HG03442 (cell line): Measurements from ENCODE around the gene PIK3R2.

Source experiments
- ATAC-seq: cut with Tn5 transposase; IDR thresholded peaks from one replicate; pipeline ENCODE4 v1.9.1; 2021; ENCODE audit warnings: mild to moderate bottlenecking, moderate library complexity; ENCODE audit not compliant: unreplicated experiment

The PIK3R2 gene

DNA sequence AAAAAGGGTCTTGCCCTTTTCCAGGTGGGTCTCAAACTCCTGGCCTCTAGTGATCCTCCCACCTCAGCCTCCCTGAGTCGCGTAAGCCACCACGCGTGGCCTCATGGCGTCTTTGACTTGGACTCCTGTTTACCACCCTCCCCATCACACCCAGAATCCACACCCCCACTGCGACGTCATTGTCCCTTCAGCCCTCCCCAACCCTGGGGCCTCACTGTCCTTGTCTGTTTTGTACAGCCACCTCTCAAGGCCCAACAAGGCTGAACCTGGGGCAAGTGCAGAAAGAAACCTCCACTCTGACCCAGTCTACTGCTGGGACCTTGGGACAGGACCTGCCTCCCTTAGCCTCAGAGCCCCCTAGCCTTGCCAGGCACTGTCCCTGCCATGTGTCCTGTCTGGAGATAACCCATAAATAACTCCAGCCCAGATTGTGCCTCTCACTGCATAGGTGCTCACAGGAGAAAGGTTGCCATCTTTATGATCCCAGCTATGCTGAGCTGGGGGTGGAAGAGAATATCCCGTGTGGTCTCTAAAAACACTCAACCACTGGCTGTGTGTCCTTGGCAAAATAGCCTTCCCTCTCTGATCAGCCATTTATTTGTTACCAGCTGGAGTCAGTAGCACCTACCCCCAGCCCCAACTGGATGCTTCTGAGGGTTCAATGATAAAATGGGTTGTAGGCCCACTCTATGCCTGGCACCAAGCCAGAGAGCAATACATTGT lies 18.8 kb downstream of the PIK3R2 start:
- ATAC-seq, result no peak

DNA sequence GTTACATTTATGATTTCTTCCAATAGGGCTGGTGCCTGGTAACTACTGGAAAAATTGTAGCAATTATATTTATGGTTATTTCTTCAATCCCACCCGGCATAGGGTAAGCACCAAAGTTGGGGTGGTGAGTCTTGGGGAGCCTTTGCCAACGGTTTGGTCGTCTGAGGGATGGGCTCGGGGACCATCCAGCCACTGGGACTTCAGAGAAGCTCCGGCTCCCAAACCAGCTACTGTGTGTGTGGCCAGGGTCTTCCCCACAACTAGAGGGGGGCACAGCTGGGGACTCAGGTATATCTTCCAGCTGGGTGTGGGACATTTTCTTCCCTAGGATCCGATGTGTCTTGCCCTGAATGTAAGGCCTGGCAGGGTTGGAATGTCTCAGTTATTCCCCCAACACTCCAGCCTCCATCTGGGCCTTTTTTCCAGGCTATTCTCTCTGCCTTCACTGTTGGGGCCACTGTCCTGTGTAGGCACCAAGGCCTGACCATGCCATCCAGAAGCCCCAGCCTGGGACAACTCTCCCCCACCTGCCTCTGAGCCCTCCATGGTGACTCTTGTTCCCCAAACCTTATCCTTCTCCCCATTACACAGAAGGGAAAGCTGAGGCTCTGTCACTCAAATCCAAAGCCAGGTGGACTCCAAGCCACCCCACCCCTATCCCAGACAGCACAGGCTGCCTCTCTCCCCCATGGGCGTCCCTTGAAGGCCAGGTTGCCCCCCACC lies 19.5 kb downstream of the PIK3R2 start:
- ATAC-seq, result no peak

DNA sequence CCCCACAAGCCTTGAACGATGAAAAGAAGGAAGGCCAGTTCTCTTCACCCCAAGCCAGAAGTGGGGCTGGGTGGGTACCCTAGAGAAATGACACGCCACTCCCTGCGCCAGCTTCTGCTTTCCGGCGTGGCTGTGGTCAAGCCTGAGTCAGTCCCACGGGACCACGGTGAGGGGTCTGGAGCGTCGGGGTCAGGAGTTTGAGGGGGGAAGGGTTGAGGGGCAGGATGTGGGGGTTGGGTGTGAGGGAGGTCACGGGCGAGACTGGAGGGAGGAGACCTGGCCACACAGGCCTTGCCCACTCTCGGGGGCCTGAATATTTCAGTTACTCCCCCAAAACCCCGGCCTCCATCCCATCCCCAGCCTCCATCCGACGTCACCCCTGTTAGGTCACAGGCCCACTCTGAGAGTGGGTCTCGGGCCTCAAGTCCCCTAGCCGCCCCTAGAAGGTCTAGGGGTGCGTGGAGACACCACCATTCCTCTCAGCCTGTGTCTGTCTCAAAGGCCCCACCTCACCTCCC lies 20.1 kb downstream of the PIK3R2 start:
- no peak for ATAC-seq

DNA sequence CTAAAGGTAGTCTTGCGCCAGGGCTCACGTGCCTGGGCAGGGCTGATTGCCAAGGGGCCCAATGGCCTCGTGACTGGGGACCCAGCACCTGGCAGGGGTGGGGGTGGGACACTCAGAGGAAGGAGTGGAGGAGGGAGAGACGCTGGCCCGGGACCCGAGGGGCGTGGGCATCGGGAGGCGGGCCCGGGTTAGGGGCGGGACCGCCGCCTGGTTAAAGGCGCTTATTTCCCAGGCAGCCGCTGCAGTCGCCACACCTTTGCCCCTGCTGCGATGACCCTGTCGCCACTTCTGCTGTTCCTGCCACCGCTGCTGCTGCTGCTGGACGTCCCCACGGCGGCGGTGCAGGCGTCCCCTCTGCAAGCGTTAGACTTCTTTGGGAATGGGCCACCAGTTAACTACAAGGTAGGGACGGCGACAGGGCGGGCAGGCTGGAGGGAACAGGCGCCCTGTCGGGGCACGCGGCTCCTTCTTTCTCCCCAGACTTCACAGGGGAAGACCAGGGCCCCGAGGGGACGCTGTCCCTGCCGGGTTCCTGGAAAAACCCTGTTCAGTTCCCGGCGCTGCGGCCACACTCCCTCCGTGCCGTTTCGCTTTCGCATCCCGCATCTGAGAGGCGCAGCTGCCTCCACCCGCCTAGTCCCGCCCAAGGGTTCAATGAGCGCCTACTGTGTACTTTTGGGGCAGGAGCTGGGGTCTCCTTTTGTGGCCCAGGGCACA lies 20.8 kb downstream of the PIK3R2 start, which contains the start of gene IFI30:
Gene IFI30, plus strand, starts transcription at position 242 of the 717 bp plus-strand sequence. Its CDS starts 29 bp downstream, at position 271.
- ATAC-seq, result peak; percentile 41

DNA sequence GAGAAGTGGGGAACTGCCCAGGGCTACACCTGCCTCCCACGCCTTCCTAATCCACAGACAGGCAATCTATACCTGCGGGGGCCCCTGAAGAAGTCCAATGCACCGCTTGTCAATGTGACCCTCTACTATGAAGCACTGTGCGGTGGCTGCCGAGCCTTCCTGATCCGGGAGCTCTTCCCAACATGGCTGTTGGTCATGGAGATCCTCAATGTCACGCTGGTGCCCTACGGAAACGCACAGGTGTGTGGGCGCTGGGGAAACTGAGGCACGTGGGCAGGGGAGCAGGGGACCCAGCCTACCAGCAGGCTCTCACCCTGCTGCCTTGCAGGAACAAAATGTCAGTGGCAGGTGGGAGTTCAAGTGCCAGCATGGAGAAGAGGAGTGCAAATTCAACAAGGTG lies 22.0 kb downstream of the PIK3R2 start:
- ATAC-seq, result no peak

DNA sequence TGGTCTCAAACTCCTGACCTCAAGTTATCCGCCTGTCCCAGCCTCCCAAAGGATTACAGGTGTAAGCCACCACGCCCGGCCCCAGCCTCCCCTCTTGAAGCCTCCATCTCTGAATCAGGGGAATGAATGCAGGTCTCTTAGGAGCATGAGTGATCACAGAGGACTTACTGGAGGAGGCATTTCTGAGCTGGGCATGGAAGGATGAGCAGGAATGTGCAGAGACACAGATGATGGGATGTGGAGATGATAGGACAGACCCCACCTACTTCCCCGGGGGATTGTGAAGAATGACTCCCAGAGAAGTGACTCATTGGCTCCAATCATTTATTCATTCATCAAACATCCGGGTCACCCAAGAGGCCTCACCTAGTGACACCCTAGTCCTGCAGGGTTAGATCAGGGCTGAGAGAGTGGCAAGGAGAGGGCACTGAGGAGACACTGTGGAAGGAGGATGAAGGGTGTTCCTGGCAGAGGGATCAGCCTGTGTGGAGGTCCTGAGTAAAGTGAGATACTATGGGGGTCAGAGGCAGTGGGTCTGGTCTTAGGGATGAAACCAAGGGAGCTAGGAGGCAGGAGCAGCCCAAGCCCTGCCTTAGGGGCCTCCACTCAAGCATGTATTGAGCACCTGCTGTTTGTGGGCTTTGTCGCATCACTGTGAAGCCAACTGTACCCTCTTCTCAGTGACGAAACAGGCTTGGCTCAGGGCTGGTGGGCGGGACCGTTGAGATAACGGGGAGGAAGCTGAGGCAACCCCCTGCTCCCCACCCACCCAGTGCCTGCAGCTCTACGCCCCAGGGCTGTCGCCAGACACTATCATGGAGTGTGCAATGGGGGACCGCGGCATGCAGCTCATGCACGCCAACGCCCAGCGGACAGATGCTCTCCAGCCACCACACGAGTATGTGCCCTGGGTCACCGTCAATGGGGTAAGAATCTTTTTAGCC lies 23.7 kb downstream of the PIK3R2 start:
- ATAC-seq, result no peak

DNA sequence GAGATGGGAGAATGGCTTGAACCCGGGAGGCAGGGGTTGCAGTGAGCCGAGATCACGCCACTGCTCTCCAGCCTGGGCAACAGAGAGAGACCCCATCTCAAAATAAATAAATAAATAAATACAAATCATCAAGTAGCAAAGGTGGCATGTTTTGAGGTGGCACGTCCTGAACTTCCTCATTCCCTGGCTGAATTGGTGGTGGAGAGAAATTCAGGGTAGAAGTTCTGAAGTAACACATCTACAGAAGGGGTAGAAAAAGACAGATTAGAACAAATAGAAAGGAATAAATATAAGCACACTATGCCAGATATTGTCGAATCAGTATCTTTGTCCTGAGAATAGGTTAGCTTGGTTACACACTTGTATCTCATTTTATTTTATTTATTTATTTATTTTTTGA lies 27.0 kb downstream of the PIK3R2 start:
- no peak for ATAC-seq

DNA sequence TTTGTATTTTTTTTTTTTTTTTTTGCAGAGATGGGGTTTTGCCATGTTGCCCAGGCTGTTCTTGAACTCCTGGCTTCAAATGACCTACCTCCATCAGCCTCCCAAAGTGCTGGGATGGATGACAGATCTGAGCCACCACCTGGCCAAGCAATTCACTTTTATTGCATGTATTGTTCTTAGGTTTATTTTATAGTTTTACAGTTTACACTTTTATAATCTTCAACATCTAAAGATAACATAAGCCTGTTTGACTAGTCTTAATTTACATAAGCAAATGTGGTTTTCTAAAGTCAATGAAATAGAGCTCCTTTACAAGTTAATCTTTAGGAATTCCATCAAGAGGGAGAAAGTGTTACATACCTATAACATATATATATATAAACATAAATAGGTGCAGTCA lies 30.6 kb downstream of the PIK3R2 start:
- ATAC-seq, result no peak

DNA sequence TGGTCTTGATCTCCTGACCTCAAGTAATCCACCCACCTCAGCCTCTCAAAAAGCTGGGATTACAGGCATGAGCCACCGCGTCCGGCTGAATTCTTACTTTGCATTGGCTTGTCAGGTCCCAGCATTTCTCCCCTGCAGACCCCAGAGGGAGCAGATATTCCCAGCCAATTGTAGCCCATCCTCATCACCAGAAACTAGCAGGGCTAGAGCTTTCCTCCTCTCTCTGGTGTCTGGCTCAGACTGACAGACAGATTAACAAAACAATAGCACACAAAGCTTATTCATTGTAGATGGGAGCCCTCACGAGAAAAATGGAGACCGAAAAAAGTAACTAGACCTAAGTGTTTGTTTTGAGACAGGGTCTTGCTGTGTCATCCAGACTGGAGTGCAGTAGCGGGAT lies 32.6 kb downstream of the PIK3R2 start:
- ATAC-seq, result no peak

DNA sequence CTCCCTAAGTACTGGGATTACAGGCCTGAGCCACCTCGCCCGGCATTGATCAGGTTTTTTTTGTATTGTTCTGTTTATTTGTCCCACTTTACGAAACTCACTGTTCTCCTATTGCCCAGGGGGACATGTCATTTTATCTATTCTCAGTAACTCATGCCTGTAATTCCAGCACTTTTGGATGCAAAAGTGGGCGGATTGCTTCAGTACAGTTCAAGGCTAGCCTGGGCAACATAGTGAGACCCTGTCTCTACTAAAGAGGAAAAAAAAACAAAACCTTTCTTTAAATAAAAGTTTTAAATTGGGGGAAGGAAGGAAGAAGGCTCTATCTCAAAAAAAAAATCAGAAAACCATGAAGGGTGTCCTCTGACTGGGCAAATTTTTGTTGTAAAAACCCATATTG lies 37.3 kb downstream of the PIK3R2 start:
- no peak for ATAC-seq

DNA sequence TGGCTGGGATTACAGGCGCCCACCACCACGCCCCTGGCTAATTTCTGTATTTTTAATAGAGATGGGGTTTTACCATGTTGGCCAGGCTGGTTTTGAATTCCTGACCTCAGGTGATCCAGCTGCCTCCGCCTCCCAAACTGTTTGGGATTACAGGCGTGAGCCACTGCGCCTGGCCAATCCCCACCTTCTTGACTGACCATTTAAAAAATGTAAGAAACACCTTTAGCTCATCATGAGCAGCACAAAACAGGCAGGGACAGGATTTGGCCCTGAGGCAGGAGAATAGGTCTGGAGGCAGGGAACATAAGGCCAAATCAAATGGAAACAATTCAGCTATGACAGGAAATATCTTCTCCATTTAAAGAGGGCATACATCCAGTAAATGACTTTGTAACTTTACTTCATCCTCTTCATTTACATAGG lies 38.7 kb downstream of the PIK3R2 start:
- ATAC-seq, result no peak

DNA sequence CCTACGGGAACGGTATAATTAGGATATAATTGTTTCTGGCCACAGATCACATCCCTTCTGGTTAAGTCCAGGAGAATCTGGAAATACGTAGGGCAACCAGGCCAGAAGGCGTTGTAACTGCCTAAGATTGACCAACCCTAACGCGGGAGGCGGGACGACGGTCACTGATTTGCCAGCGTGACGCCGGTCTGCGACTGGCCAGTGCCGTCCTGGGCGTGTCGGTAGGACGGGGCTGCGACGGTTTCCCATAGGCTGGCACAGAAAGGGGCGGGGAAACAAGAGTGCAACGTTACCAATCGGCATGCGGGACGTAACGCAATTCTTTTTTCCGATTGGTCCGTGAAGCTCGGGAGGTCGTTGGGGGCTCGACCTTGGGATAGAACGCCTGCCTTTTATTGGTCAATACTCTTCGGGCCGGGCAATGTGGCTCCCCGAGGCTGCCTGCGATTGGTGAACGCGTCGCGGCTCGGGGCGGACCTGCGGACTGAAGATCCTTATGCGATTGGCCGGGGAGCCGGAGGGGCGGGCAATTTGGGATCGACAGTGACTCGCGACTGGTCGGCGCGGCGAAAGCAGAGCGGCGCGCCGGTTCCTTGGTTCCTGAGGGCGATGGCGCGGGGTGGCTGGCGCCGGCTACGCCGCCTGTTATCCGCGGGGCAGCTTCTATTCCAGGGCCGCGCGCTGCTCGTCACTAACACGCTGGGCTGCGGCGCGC lies 39.9 kb downstream of the PIK3R2 start, which contains the start of gene MPV17L2:
Gene MPV17L2, plus strand, starts transcription at position 546 of the 715 bp plus-strand sequence. Its CDS starts 64 bp downstream, at position 610.
- ATAC-seq, result peak; percentile 84

DNA sequence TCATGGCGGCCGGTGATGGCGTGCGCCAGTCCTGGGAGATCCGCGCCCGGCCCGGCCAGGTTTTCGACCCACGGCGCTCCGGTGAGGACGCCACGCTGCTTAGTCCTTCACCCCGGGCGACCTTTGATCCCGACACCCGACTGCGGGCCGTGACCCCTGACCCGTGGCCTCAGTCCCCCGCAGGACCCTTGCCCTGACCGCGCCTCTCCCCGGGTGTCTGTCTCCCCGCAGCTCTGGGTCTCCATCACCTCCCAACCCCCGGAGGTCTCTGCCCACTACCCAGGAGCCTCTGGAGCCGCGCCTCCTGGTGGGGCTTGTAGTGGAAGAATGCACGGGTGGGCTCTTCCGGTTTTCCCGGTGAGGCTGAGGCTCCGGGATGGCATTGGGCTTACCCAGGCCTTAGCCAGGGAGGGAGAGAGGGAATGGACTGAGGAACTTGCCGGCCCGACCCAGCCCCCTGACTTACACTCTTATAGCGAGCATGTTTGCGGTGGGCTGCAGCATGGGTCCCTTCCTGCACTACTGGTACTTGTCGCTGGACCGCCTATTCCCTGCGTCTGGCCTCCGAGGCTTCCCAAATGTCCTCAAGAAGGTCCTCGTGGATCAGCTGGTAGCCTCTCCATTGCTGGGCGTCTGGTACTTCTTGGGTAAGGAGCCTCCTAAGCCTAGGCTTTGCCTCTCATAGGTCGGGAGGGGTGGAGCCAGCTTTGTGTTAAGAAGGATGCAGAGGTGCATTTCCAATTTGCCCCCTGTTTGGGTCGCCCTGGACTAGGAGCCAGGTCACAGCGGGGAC lies 40.6 kb downstream of the PIK3R2 start:
- no peak for ATAC-seq

DNA sequence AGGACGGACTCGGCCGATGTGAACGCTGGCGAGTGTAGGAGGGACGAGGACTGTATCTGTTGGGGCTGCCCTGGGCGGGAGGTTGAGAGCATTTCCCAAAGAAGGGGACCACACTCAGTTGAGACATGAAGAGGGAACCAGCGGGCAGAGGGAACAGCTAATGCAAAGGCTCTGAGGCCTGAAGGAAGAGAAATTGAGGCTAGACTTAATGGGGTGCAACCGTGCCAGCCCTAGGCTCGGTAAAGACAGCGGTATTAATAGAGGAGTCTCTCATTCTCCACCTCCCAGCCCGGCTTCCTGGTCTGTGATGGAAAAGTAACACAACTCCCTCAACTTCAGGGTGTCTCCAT lies 41.2 kb downstream of the PIK3R2 start:
- no peak for ATAC-seq

DNA sequence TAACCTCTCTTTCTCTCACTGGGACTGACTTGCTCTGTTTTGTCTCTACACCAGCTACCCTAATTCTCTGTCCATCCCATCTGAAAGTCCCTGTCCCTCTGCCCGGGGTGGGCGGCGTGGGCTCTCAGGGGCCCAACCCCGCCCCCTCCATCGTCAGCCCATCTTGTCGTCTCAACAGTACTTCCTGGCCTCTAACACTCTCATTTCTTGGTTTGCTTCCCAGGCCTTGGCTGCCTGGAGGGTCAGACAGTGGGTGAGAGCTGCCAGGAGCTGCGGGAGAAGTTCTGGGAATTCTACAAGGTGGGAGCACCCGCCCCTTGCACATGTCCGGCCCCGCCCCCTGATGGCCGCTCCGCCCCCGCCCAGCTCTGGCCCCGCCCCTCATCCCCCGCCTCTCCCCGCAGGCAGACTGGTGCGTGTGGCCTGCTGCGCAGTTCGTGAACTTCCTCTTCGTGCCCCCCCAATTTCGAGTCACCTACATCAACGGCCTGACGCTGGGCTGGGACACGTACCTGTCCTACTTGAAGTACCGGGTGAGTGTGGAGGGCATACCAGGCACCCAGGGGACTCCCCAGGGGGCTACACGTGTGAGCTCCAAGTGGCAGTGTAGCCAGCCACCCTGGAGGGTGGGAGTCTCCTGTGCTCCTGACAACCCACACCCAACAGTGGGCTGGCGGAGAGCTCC lies 41.7 kb downstream of the PIK3R2 start:
- no peak for ATAC-seq

DNA sequence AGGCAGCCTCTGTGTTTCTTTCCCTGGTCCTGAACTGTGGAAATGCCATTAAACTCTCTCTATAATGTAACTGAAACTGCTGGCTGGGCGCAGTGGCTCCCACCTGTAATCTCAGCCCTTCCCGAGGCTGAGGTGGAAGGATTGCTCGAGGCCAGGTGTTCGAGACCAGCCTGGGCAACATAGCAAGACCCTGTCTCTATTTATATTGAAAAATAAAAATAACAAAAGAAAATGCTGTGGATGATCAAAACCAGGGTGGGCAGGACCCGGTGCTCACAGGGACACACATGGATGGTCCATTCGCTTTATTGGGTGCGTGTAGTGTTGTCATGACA lies 43.5 kb downstream of the PIK3R2 start:
- no peak for ATAC-seq

DNA sequence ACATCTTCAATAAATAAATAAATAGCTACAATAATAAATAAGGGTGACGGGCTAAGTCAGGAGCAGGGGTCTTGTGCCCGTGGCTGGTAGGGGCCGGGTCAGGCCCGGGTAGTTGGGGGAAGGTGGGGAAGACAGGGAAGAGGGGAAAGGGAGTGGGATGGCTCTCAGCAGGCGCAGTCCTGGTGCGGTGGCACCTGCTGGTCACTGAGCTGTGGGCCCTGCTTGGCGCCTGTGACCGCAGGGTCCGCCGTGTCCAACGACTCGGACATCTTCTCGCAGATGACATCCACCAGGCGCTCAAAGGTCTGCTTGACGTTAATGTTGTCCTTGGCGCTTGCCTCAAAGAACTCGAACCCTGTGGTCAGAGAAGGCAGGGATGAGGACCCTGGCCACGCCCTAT lies 44.3 kb downstream of the PIK3R2 start:
- no peak for ATAC-seq

DNA sequence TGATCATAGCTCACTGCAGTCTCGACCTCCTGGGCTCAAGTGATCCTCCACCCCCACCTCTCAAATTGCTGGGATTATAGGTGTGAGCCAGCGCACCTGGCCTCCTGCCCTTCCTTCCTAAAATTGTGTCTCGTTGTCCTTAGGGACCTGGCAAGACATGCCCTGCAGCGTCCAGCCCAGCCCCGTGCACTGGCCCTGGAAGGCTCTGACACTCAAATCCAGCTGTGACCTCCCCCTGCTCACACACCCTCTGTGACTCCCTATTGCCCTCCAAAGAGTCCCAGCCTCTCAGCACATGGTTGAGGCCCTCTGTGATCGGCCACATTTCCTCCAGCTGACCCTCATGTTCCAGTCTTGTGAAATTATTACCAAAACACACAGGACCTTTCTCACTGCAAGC lies 45.0 kb downstream of the PIK3R2 start:
- no peak for ATAC-seq

DNA sequence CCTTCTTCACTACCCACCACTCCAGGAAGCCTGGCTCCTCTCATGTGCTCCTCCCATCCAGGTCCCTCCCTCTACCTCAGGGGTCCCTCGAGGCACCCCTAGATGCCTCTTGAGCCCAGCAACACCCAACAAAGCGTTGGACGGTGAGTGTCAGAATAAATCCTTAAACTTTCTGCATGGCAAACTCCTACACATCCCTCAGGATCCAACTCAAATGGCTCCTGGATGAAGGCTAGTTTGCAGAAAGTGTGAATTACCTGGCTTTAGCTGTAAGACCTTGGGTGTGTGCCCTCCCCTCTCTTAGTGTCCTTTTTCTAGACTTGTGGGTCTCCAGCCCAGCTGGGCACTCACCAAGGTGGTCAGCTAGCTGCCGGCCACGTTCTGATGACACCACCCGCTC lies 45.4 kb downstream of the PIK3R2 start:
- no peak for ATAC-seq
